ENCODE data around the gene RPTOR.

The RPTOR gene

DNA sequence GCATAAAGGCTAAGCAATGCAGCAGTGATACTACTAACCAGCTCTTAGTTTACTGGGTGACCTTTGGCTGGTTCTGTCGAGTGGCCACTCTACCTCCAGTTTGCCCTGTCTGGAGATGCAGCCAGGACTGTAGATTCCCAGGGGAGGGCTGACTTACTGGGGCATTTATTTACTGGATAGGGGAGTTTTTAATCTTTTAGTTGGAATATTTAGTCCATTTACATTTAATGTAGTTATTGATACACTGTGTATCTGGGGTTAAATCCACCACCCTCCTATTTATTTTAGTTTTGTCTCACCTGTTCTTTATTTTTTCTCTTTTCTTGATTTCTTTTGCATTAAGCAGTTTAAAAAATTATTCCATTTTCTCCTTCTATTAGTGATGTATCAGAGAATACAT, 112.9 kb downstream of the RPTOR start:
- peaks cover 5% of the 10 kb centered on the region for H3K4me1 ChIP-seq (ENCODE audit: control insufficient read depth, insufficient read depth, low read length)
- H3K36me3 ChIP-seq (ENCODE audit: control insufficient read depth, insufficient read depth, low read length): no peaks in the 10 kb centered on the region
- H3K9me3 ChIP-seq (ENCODE audit: control insufficient read depth, insufficient read depth, low read length): no peaks in the 10 kb centered on the region
- H3K27me3 ChIP-seq (ENCODE audit: control insufficient read depth, insufficient read depth, low read length): no peaks in the 10 kb centered on the region
- H3K4me3 ChIP-seq (ENCODE audit: low read depth, low read length): no peak overlapping the region
- no peak overlapping the region for H3K9ac ChIP-seq (ENCODE audit: low read depth, low read length)

DNA sequence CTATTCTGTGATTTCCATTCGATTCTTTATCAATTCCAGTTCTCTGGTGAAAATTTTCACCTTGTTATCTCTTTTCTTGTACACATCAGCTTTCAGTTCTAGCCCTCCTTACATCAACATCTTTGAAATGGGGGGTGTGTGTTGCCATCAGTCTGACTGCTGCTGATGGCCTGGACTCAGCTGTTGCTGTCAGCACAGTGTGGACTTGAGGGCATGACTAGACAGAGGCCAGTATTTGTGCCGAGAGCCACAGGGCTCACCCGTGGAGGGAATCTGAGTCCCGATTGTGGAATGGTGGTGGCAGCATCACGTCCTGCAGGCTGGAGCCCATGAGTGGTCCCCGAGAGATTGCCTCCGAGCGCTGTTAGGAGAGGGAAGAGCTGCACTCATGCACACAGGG, 114.2 kb downstream of the RPTOR start:
- Histone ChIP-seq H3K9ac (ENCODE audit: low read depth, low read length) (no peak overlapping the region), H3K4me1 (ENCODE audit: control insufficient read depth, insufficient read depth, low read length) (peaks cover 5% of the 10 kb centered on the region), H3K27me3 (ENCODE audit: control insufficient read depth, insufficient read depth, low read length) (no peaks in the 10 kb centered on the region), H3K4me3 (ENCODE audit: low read depth, low read length) (no peak overlapping the region), H3K36me3 (ENCODE audit: control insufficient read depth, insufficient read depth, low read length) (no peaks in the 10 kb centered on the region), H3K9me3 (ENCODE audit: control insufficient read depth, insufficient read depth, low read length) (no peaks in the 10 kb centered on the region)

DNA sequence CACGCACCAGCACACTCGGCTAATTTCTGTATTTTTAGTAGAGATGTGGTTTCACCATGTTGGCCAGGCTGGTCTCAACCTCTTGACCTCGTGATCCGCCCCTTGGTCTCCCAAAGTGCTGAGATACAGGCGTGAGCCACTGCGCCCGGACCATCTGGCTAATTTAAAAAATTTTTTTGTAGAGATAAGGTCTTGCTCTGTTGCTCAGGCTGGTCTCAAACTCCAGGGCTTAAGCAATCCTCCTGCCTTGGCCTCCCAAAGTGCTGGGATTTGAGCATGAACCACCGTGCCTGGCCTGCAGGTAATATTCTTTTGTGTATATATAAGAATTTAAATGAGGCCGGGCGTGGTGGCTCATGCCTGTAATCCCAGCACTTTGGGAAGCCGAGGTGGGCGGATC, 115.0 kb downstream of the RPTOR start:
- H3K4me1 ChIP-seq (ENCODE audit: control insufficient read depth, insufficient read depth, low read length): peaks cover 5% of the 10 kb centered on the region
- no peaks in the 10 kb centered on the region for H3K36me3 ChIP-seq (ENCODE audit: control insufficient read depth, insufficient read depth, low read length)
- no peak overlapping the region for H3K4me3 ChIP-seq (ENCODE audit: low read depth, low read length)
- no peaks in the 10 kb centered on the region for H3K27me3 ChIP-seq (ENCODE audit: control insufficient read depth, insufficient read depth, low read length)
- no peak overlapping the region for H3K9ac ChIP-seq (ENCODE audit: low read depth, low read length)
- no peaks in the 10 kb centered on the region for H3K9me3 ChIP-seq (ENCODE audit: control insufficient read depth, insufficient read depth, low read length)

DNA sequence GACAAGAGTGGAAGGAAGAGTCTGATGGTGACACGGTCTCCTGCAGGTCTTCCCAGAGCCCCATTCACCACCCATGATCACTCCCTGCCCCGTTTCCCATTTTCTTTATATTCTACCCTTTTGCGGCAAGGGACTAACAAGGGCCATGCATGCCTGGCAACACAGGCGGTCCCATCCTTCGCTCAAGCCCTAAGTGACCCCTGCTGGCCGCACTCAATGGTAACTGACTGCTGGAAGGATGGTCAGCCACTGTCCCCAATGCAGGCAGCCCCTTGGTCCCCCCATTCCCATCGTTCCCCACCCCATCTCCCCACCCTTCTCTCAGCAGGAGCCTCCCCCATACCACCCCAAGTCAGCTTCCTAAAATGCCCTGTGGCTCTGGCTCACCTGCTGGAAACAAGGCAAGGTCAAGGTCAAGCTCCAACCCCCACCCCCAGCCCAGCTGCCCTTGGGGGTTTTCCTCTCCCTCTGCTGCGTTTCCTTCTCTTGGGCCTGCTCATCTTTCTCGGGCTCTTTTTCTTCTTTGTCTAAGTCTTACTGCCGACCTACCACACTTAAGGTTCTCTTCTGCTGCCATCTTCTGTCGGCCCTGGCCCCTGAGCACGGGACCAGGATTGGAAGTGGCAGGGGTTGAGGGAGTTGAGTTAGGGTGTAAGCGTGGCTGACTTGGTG, 116.0 kb downstream of the RPTOR start:
- H3K9me3 ChIP-seq (ENCODE audit: control insufficient read depth, insufficient read depth, low read length): no peaks in the 10 kb centered on the region
- no peak overlapping the region for H3K4me3 ChIP-seq (ENCODE audit: low read depth, low read length)

DNA sequence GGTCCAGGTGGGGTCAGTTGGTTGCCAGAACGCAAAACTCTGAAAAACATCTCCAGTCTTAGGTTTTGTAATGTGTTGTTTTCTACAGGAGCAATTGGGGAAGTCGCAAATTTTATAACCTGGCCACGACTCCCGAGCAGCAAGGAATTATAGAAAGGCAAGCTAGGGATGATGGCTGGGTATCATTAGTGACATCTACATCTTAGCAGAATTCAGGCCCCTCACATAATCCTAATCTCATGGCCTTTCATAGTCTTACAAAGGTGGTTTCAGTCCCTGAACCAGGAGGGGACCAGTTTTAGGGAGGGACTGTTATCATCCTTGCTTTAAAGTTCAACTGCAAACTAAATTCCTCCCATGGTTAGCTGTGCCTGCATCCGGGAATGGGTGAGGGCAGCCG, 117.9 kb downstream of the RPTOR start:
- Histone ChIP-seq H3K9me3 (ENCODE audit: control insufficient read depth, insufficient read depth, low read length) (no peaks in the 10 kb centered on the region), H3K4me1 (ENCODE audit: control insufficient read depth, insufficient read depth, low read length) (peaks cover 3% of the 10 kb centered on the region), H3K4me3 (ENCODE audit: low read depth, low read length) (no peak overlapping the region), H3K36me3 (ENCODE audit: control insufficient read depth, insufficient read depth, low read length) (no peaks in the 10 kb centered on the region), H3K27me3 (ENCODE audit: control insufficient read depth, insufficient read depth, low read length) (no peaks in the 10 kb centered on the region), H3K9ac (ENCODE audit: low read depth, low read length) (no peak overlapping the region)

More for the DNA sequence above, 116.0 kb downstream of the RPTOR start:
- no peak overlapping the region for H3K9ac ChIP-seq (ENCODE audit: low read depth, low read length)
- H3K27me3 ChIP-seq (ENCODE audit: control insufficient read depth, insufficient read depth, low read length): no peaks in the 10 kb centered on the region
- H3K4me1 ChIP-seq (ENCODE audit: control insufficient read depth, insufficient read depth, low read length): peaks cover 5% of the 10 kb centered on the region
- no peaks in the 10 kb centered on the region for H3K36me3 ChIP-seq (ENCODE audit: control insufficient read depth, insufficient read depth, low read length)

DNA sequence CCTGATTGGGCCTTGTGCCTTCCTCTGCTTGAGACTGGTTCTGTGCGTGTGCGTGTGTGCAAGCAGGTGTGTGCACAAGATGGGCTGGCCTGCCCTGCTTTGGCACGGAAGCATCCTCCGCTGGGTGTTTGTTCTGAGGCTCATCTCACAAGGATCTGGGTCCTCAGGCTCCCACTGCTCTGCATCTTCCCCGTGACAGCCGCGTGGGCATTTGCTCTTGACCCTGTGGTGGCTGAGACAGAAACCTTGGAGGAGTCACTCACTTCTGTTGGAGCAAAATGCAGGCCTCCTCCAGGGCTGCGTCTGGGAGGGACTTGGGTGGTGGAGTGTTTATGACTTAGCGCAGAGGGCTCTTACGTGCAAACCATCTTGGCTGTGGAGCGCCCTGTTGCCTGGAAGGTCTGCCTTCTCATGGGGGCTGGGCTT, 119.2 kb downstream of the RPTOR start:
- Histone ChIP-seq H3K4me1 (ENCODE audit: control insufficient read depth, insufficient read depth, low read length) (peaks cover 7% of the 10 kb centered on the region), H3K9me3 (ENCODE audit: control insufficient read depth, insufficient read depth, low read length) (no peaks in the 10 kb centered on the region), H3K9ac (ENCODE audit: low read depth, low read length) (no peak overlapping the region), H3K4me3 (ENCODE audit: low read depth, low read length) (no peak overlapping the region), H3K36me3 (ENCODE audit: control insufficient read depth, insufficient read depth, low read length) (no peaks in the 10 kb centered on the region), H3K27me3 (ENCODE audit: control insufficient read depth, insufficient read depth, low read length) (no peaks in the 10 kb centered on the region)

DNA sequence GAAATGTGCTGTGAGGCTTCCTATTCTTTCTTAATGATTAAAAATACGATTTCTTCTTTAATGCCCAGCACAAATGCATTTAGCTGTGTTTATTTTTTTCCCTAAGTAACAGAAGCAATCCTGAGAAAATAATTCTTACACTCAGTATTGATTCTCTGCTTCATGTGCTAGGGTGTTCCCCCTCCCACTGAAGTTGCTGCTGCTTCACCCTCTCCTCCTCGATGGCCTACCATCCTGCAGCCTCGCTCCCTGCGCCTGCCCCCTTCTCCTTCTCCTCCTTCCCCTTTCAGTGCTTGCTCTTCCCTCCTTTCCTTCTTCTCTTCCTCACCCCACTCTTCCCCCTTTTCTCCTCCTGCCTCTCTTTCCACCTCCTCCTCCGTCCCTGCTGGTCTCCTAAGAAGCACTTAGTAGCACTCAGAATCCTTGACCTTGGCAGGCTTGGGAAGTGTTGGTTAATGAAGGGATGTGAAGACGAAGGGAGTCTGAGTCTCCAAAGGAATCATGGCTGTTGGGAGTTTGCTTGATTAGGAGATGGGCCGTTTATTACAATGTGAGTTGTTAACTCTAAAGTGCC, 119.7 kb downstream of the RPTOR start:
- no peaks in the 10 kb centered on the region for H3K36me3 ChIP-seq (ENCODE audit: control insufficient read depth, insufficient read depth, low read length)
- H3K27me3 ChIP-seq (ENCODE audit: control insufficient read depth, insufficient read depth, low read length): no peaks in the 10 kb centered on the region
- no peaks in the 10 kb centered on the region for H3K9me3 ChIP-seq (ENCODE audit: control insufficient read depth, insufficient read depth, low read length)
- peaks cover 7% of the 10 kb centered on the region for H3K4me1 ChIP-seq (ENCODE audit: control insufficient read depth, insufficient read depth, low read length)
- H3K4me3 ChIP-seq (ENCODE audit: low read depth, low read length): no peak overlapping the region
- H3K9ac ChIP-seq (ENCODE audit: low read depth, low read length): no peak overlapping the region

DNA sequence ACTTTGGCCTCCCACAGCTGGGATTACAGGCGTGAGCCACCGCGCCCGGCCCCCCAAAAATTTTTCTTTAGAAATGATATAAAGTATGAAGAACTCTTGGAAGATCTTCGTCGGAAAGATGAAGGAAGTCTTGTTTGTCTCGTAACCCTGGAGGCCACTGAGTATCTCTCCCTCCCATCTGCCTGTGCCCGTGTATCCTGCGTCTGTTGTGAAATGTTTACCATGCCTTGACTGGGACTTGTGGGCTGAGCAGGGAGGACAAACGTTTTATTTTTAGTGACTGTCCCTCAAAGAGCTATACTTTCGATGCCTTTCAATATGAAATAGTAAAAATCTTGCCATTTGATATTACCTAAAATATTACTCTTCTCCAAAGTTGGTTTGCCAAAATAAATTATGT, 121.2 kb downstream of the RPTOR start:
- H3K9me3 ChIP-seq (ENCODE audit: control insufficient read depth, insufficient read depth, low read length): no peaks in the 10 kb centered on the region
- no peaks in the 10 kb centered on the region for H3K27me3 ChIP-seq (ENCODE audit: control insufficient read depth, insufficient read depth, low read length)
- no peak overlapping the region for H3K9ac ChIP-seq (ENCODE audit: low read depth, low read length)
- H3K4me1 ChIP-seq (ENCODE audit: control insufficient read depth, insufficient read depth, low read length): peaks cover 4% of the 10 kb centered on the region
- H3K4me3 ChIP-seq (ENCODE audit: low read depth, low read length): no peak overlapping the region
- no peaks in the 10 kb centered on the region for H3K36me3 ChIP-seq (ENCODE audit: control insufficient read depth, insufficient read depth, low read length)

DNA sequence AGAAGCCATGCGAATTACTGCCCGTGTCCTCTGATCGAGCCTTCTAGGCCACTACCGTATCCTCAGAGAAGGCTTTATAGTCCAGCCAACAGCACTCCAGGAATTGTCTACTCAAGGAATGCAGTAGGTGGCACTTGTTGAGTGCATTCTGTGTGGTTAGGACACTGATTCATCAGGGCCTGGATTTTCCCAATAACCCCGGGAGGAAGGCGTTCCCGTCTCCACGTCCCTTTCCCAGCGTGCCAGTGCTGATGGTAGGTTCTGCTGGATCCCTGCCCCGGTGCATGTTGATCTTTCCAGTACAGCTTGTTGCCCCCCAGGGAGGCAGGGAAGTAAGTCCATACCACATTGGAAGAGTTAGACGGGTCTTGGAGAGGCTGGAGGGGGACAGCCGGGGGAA, 122.2 kb downstream of the RPTOR start:
- peaks cover 4% of the 10 kb centered on the region for H3K4me1 ChIP-seq (ENCODE audit: control insufficient read depth, insufficient read depth, low read length)
- no peaks in the 10 kb centered on the region for H3K27me3 ChIP-seq (ENCODE audit: control insufficient read depth, insufficient read depth, low read length)
- no peak overlapping the region for H3K4me3 ChIP-seq (ENCODE audit: low read depth, low read length)

DNA sequence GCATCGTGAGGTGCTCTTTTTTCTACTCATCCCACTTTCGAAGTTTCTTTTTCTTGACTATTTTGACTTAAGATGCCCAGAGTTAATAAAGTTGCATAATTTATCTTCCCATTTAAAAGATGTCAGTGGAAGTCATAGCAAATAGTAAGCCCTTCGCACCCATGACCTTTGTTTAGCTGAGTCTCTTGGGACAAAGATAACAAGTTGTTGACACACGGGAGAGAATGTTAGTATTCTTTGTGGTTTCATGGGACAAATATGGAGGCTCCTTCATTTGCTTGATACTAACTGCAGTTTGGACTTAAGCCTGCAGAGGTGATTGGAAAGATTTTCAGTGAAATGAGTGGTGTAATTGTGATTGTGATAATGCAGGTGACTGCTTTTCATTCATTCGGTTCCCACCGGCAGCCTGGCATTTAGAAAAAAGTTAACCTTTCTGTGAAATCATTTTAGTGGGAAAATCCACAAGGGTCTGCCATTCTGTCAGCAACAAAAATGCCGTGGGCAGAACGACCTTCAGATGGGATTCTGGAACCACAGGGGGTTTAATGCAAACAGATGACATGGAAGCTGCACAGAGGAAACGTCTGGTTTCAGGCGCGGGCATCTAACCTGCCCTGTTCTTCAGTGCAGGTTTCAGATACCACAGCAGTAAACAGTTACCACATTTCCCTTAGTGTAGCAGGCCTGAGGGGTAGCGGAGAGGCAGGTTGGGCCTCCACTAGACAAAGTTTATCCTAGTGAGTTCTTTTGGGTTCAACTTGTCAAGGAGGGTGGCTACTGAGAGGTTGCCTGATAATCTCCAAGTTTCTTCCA, 123.0 kb downstream of the RPTOR start:
- Histone ChIP-seq H3K9ac (ENCODE audit: low read depth, low read length) (no peak overlapping the region), H3K9me3 (ENCODE audit: control insufficient read depth, insufficient read depth, low read length) (no peaks in the 10 kb centered on the region), H3K4me3 (ENCODE audit: low read depth, low read length) (no peak overlapping the region), H3K4me1 (ENCODE audit: control insufficient read depth, insufficient read depth, low read length) (peaks cover 4% of the 10 kb centered on the region), H3K36me3 (ENCODE audit: control insufficient read depth, insufficient read depth, low read length) (no peaks in the 10 kb centered on the region), H3K27me3 (ENCODE audit: control insufficient read depth, insufficient read depth, low read length) (no peaks in the 10 kb centered on the region)

More for the DNA sequence above, 122.2 kb downstream of the RPTOR start:
- Histone ChIP-seq H3K9ac (ENCODE audit: low read depth, low read length) (no peak overlapping the region), H3K36me3 (ENCODE audit: control insufficient read depth, insufficient read depth, low read length) (no peaks in the 10 kb centered on the region), H3K9me3 (ENCODE audit: control insufficient read depth, insufficient read depth, low read length) (no peaks in the 10 kb centered on the region)

DNA sequence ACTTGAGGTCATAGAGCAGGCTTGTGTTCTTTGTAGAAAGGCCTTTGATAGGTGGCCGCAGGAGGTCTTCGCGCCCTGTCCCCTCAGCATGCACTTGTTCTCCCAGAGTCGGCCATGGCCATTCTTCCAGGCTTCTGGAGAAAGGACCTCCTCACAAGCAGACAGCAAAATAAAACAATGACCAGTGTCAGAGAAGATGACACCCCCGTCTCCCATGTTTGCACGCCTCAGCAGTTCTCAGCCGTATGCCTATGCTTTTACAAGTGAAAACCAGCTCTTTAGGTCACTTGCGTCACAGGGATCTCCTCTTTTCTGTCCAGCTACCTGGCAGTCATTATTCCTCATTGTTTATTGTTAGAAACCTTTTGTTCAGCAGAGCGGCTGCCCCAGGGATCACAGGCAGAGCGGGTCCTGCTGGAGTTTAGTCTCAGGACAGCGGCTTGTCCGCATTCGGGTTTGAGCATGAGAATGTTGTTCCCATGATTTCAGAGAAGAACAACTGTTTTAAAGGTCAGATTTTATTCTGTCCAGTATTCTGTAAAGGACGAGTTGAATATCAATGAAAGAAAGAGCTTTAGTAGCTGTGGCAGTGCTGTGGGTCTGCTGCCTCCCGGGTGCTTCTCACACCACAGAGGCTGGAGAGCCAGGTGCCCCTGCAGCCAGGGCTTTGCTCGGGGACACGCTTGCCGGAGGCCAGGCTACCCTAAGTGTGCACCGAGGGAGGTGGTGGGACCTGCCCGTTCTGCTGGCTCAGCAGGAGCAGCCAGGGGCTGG, 123.9 kb downstream of the RPTOR start:
- no peaks in the 10 kb centered on the region for H3K9me3 ChIP-seq (ENCODE audit: control insufficient read depth, insufficient read depth, low read length)
- H3K36me3 ChIP-seq (ENCODE audit: control insufficient read depth, insufficient read depth, low read length): no peaks in the 10 kb centered on the region
- H3K4me1 ChIP-seq (ENCODE audit: control insufficient read depth, insufficient read depth, low read length): peaks cover 4% of the 10 kb centered on the region
- no peaks in the 10 kb centered on the region for H3K27me3 ChIP-seq (ENCODE audit: control insufficient read depth, insufficient read depth, low read length)
- H3K9ac ChIP-seq (ENCODE audit: low read depth, low read length): no peak overlapping the region
- no peak overlapping the region for H3K4me3 ChIP-seq (ENCODE audit: low read depth, low read length)

Data from iPS-15b (cell line).